ENCODE results near the gene CACNA2D1.
A peak's percentile ranks its signal among the peaks of the same experiment; 100 is the strongest.
"Not testable (repeated sequence)": the region's sequence is repeated elsewhere in the genome, so short reads cannot be mapped to it uniquely, and the experiment has no call there.

CACNA2D1 gene

DNA sequence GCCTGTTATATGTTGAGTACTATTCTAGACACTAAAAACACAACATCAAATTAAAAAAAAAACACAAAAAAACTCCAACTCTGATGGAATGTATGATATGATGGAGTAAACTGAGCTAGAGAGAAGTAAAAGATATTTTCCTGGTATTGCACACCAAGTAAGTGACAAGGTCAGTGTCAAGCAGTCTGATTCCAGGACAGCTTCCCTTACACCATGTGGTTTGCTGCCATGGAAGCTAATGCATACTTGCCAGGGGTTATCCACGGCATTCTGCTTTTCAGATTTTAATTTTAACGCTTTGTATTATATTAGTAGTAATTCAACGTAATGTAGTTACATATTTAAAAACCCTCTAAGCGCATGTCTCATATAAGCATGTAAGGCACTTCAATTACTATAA lies 48.4 kb downstream of the CACNA2D1 start:
- no peak for DNase-seq (ENCODE audit: low read depth)
- H3K4me3 ChIP-seq (ENCODE audit: low read depth, low read length) = no peak overlapping the region
- TF ChIP-seq CTCF (conservative IDR thresholded peaks at IDR 0.05; ENCODE audit: low read depth, low read length) = no peak

DNA sequence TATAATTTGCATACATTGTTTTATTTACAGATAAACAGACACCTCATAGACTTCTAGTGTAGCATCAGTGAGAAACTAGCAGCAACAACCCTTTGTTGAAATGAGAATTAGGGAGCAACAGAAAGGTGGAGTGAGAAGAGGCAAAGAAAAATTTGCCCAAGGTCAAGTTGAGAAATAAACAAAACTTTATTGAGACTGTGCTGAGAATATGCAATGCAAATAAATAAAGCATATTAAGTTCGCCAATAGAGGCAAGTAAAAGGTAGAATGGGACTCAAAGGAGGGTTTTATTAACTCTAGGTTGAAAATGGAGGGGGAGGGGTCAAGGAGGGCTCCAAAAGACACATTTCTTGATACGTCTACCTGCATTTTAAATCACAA lies 49.7 kb downstream of the CACNA2D1 start:
- DNase-seq (ENCODE audit: low read depth) = no peak
- TF ChIP-seq CTCF (conservative IDR thresholded peaks at IDR 0.05; ENCODE audit: low read depth, low read length) = no peak
- H3K4me3 ChIP-seq (ENCODE audit: low read depth, low read length) = no peak overlapping the region

DNA sequence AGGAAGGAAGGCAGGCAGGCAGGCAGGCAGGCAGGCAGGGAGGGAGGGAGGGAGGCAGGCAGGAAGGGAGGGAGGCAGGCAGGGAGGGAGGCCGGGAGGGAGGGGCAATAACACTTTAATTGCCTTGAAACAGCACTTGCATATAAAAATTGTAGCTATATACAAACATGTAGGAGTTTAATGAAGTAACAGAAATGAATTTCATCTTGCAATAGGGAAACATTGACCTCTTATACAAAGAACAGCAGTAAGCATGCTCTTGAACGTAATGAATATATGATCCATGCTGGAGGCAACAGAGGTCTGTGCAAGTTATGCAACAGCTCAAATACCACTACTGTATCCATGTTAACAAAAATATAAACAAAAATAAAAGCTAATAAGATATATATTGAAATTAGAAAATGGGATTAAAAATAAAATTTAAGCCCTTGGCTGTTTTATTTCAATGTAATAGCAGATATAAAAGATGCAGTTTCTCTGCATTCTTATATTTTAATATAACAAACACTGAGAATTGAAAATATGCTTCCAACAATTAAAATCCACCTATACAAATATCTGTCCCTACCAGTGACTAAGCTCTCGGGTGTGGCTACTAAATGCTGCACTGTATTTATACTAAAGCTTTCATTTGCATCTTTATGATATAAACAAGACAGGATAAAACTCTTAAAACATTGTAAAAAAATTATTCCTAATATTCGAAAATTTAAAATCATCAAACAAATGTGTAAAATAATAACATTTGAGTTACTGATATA lies 50.3 kb downstream of the CACNA2D1 start:
- DNase-seq (ENCODE audit: low read depth) = peak; percentile 48
- no peak overlapping the region for H3K4me3 ChIP-seq (ENCODE audit: low read depth, low read length)
- TF ChIP-seq CTCF (conservative IDR thresholded peaks at IDR 0.05; ENCODE audit: low read depth, low read length) = no peak

DNA sequence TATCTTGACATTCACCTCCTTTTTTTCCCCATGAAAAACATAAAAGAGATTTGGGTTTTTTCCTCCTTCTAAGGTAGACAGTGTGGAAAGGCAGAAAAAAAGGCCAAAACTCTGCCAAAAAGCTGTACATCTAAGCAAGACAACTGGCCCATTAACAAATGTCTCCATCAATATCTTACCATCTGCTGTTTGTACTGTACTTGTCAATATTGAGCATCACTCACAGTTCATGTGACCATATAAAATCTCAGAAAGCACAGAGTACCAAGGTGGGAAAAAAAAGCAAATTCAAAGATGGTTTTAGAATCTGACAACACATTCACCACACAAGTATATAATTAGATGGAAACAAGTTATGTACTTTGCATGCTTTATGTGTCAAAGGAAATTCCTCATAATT lies 52.6 kb downstream of the CACNA2D1 start:
- no peak for DNase-seq (ENCODE audit: low read depth)
- no peak overlapping the region for H3K4me3 ChIP-seq (ENCODE audit: low read depth, low read length)
- no peak for TF ChIP-seq CTCF (conservative IDR thresholded peaks at IDR 0.05; ENCODE audit: low read depth, low read length)

- TF ChIP-seq CTCF (conservative IDR thresholded peaks at IDR 0.05; ENCODE audit: low read depth, low read length) = no peak
- no peak overlapping the region for H3K4me3 ChIP-seq (ENCODE audit: low read depth, low read length)
- peak; percentile 44 for DNase-seq (ENCODE audit: low read depth)
Observed at GRCh38 chr7:82389876-82390275, 53.7 kb downstream of the CACNA2D1 start.

- TF ChIP-seq CTCF (conservative IDR thresholded peaks at IDR 0.05; ENCODE audit: low read depth, low read length) = no peak
- peak; percentile 24 for DNase-seq (ENCODE audit: low read depth)
- no peak overlapping the region for H3K4me3 ChIP-seq (ENCODE audit: low read depth, low read length)
Observed at GRCh38 chr7:82388138-82388537, 55.4 kb downstream of the CACNA2D1 start.

- H3K4me3 ChIP-seq (ENCODE audit: low read depth, low read length); DNase-seq (ENCODE audit: low read depth): not testable (repeated sequence)
Observed at GRCh38 chr7:82386571-82386970, 57.0 kb downstream of the CACNA2D1 start.
